OCI-LY1 (cell line): ENCODE data around the gene DENND6A.

Experiments used
- H2AFZ ChIP-seq: fragments of 200-600 bp; sonication (generic), shearing (Covaris generic); 2 replicates; pipeline ENCODE4 v1.6.0; 2014; ENCODE audit warnings: antibody characterized with exemption, mild to moderate bottlenecking, low read length
- H3F3A ChIP-seq: fragments of 200-600 bp; sonication (generic), shearing (Covaris generic); 2 replicates; pipeline ENCODE4 v1.6.0; 2014; ENCODE audit warnings: mild to moderate bottlenecking, antibody characterized with exemption, low read length, moderate library complexity; ENCODE audit not compliant: insufficient read depth
- H3K27ac ChIP-seq: fragments of 200-600 bp; sonication (generic); 2 replicates; pipeline ENCODE4 v1.5.1; 2014; ENCODE audit warnings: low read length, mixed run types, mild to moderate bottlenecking, low read depth; ENCODE audit not compliant: poor library complexity, severe bottlenecking
- H3K27me3 ChIP-seq: fragments of 200-600 bp; sonication (generic); 2 replicates; pipeline ENCODE4 v1.6.0; 2014; ENCODE audit warnings: antibody characterized with exemption, mild to moderate bottlenecking, low read length, moderate library complexity; ENCODE audit not compliant: insufficient read depth
- H3K36me3 ChIP-seq: fragments of 200-600 bp; sonication (generic); 2 replicates; pipeline ENCODE4 v1.6.1; 2014; ENCODE audit warnings: mild to moderate bottlenecking, antibody characterized with exemption, low read length, moderate library complexity, mixed read lengths; ENCODE audit not compliant: insufficient read depth
- H3K4me1 ChIP-seq: fragments of 200-600 bp; sonication (generic); 2 replicates; pipeline ENCODE4 v1.5.1; 2014; ENCODE audit warnings: mild to moderate bottlenecking, low read length, moderate library complexity; ENCODE audit not compliant: insufficient read depth, severe bottlenecking
- H3K4me2 ChIP-seq: fragments of 200-600 bp; sonication (generic), shearing (Covaris generic); 2 replicates; pipeline ENCODE4 v1.6.1; 2014; ENCODE audit warnings: low read length
- H3K4me3 ChIP-seq: fragments of 200-600 bp; sonication (generic); 2 replicates; pipeline ENCODE4 v1.5.1; 2014; ENCODE audit warnings: low read length, low read depth, mild to moderate bottlenecking, mixed read lengths; ENCODE audit not compliant: poor library complexity, severe bottlenecking
- H3K79me2 ChIP-seq: fragments of 200-600 bp; shearing (Covaris generic); 2 replicates; pipeline ENCODE4 v1.6.1; 2016; ENCODE audit warnings: mixed run types, low read length, mixed read lengths; ENCODE audit not compliant: insufficient read depth
- H3K9ac ChIP-seq: fragments of 200-600 bp; sonication (generic), shearing (Covaris generic); 2 replicates; pipeline ENCODE4 v1.6.1; 2014; ENCODE audit warnings: mild to moderate bottlenecking, low read length, mixed read lengths
- H3K9me2 ChIP-seq: fragments of 200-600 bp; sonication (generic), shearing (Covaris generic); 2 replicates; pipeline ENCODE4 v1.6.1; 2014; ENCODE audit warnings: low read depth, mild to moderate bottlenecking, low read length, mixed read lengths
- H3K9me3 ChIP-seq: fragments of 200-600 bp; shearing (Covaris generic); 2 replicates; pipeline ENCODE4 v1.6.1; 2014; ENCODE audit warnings: low read length, mixed read lengths
- H4K20me1 ChIP-seq: fragments of 200-600 bp; sonication (generic), shearing (Covaris generic); 2 replicates; pipeline ENCODE4 v1.6.0; 2016; ENCODE audit warnings: mild to moderate bottlenecking, low read length; ENCODE audit not compliant: insufficient read depth
- CTCF ChIP-seq: fragments of 200-600 bp; sonication (generic), shearing (Covaris generic); IDR thresholded peaks from 2 replicates; pipeline ENCODE4 v1.5.1; 2017; ENCODE audit warnings: mild to moderate bottlenecking, antibody characterized with exemption, low read length, moderate library complexity, mixed read lengths
- EZH2 ChIP-seq: fragments of 200-600 bp; sonication (generic), shearing (Covaris generic); IDR thresholded peaks from 2 replicates; pipeline ENCODE4 v1.8.0; 2017; ENCODE audit warnings: borderline replicate concordance, mixed run types, mild to moderate bottlenecking, antibody characterized with exemption, low read length, moderate library complexity, mixed read lengths

DENND6A gene

GRCh38 chr3:57689367-57690053, 3.4 kb downstream of the DENND6A start:
- H2AFZ ChIP-seq, result no peak overlapping the region
- peak overlapping the region; percentile 57 for H3K27ac ChIP-seq
- no peaks in the 10 kb centered on the region for H3K27me3 ChIP-seq
- no peak overlapping the region for H3K4me3 ChIP-seq
- H3K9me3 ChIP-seq, result no peaks in the 10 kb centered on the region
- no peaks in the 10 kb centered on the region for H3F3A ChIP-seq
- no peaks in the 10 kb centered on the region for H3K9me2 ChIP-seq
- H3K4me2 ChIP-seq, result no peak overlapping the region; the same call in 1 of the 2 replicates
- H4K20me1 ChIP-seq, result no peaks in the 10 kb centered on the region
- no peak overlapping the region for H3K9ac ChIP-seq
- H3K36me3 ChIP-seq, result no peaks in the 10 kb centered on the region
- peaks cover 45% of the 10 kb centered on the region for H3K4me1 ChIP-seq
- peaks cover 56% of the 10 kb centered on the region for H3K79me2 ChIP-seq
- TF ChIP-seq CTCF (peak; percentile 21; the same call in 1 of the 2 replicates), EZH2 (no peak)

GRCh38 chr3:57688291-57688690, 4.6 kb downstream of the DENND6A start:
- Histone ChIP-seq H3K27ac (no peak overlapping the region), H3K9ac (no peak overlapping the region), H4K20me1 (no peaks in the 10 kb centered on the region), H3K27me3 (no peaks in the 10 kb centered on the region), H3K36me3 (no peaks in the 10 kb centered on the region), H3F3A (no peaks in the 10 kb centered on the region), H3K79me2 (peaks cover 56% of the 10 kb centered on the region), H3K9me2 (no peaks in the 10 kb centered on the region), H3K4me1 (peaks cover 42% of the 10 kb centered on the region), H3K4me3 (no peak overlapping the region), H3K4me2 (no peak overlapping the region), H2AFZ (no peak overlapping the region), H3K9me3 (no peaks in the 10 kb centered on the region)
- TF ChIP-seq EZH2, result no peak

- no peak for TF ChIP-seq EZH2
- TF ChIP-seq CTCF, result no peak
- H3F3A ChIP-seq, result no peaks in the 10 kb centered on the region
- no peak overlapping the region for H3K4me2 ChIP-seq
- peaks cover 10% of the 10 kb centered on the region; the same call in 1 of the 2 replicates for H3K36me3 ChIP-seq
- peaks cover 10% of the 10 kb centered on the region for H3K4me1 ChIP-seq
- H3K9me2 ChIP-seq, result no peaks in the 10 kb centered on the region
- no peaks in the 10 kb centered on the region for H3K27me3 ChIP-seq
- no peak overlapping the region for H2AFZ ChIP-seq
- H3K9ac ChIP-seq, result no peak overlapping the region
- H4K20me1 ChIP-seq, result no peaks in the 10 kb centered on the region
- H3K79me2 ChIP-seq, result peaks cover 39% of the 10 kb centered on the region
- H3K27ac ChIP-seq, result no peak overlapping the region
- no peak overlapping the region for H3K4me3 ChIP-seq
- no peaks in the 10 kb centered on the region for H3K9me3 ChIP-seq
These were observed 9.6 kb downstream of the DENND6A start for GRCh38 chr3:57683286-57683685.

GRCh38 chr3:57682284-57682683, 10.6 kb downstream of the DENND6A start:
- Histone ChIP-seq H2AFZ (no peak overlapping the region), H3K27ac (no peak overlapping the region), H3K4me3 (no peak overlapping the region), H3K9me3 (no peaks in the 10 kb centered on the region), H3K9ac (no peak overlapping the region), H3K9me2 (no peaks in the 10 kb centered on the region), H3F3A (no peaks in the 10 kb centered on the region), H3K4me1 (peaks cover 4% of the 10 kb centered on the region), H4K20me1 (no peaks in the 10 kb centered on the region), H3K79me2 (peaks cover 32% of the 10 kb centered on the region), H3K36me3 (peaks cover 10% of the 10 kb centered on the region; the same call in 1 of the 2 replicates), H3K4me2 (no peak overlapping the region), H3K27me3 (no peaks in the 10 kb centered on the region)
- TF ChIP-seq EZH2 (no peak), CTCF (no peak)
